Anterior cingulate cortex (tissue), 58 donors: ENCODE results near the gene VLDLR.
"Not testable (repeated sequence)": the region's sequence is repeated elsewhere in the genome, so short reads cannot be mapped to it uniquely, and the experiment has no call there.

Experiments used
- DNase-seq, 58 donors: peaks; one replicate each; lab custom pipeline; 2025; lab: John Stamatoyannopoulos, UW

The VLDLR gene

GRCh38 chr9:2704504-2704903, 82.9 kb downstream of the VLDLR start:
- DNase-seq: no peak

- not testable (repeated sequence) for DNase-seq
These were observed 85.7 kb downstream of the VLDLR start for GRCh38 chr9:2707256-2707655.
